ENCODE data around the gene P4HA1. TPM values are rescaled to one million over a fixed set of nuclear protein-coding genes. Genes with fewer than 3 reads are reported as not detected.

The P4HA1 gene
- total RNA-seq, 1 experiment from 2014 or later = 58.5 TPM

GRCh38 chr10:73043319-73043718, 53.3 kb downstream of the P4HA1 start:
- DNase-seq (ENCODE audit: low read depth, low spot score) (no peak), ATAC-seq (no peak)
- intact Hi-C loops (cut with micrococcal nuclease; ENCODE audit: unreplicated experiment) = no loop called here
- BruUV-seq (replicated peaks) = no TSS peak
- H3K36me3 ChIP-seq (ENCODE audit: control insufficient read depth, insufficient read depth, low read length) = peaks cover 20% of the 10 kb centered on the region
- in situ Hi-C loops (cut with HindIII; ENCODE audit: low pct_unique_long_range_greater_than_20kb, low sequenced_read_pairs) = no loop called here
- CTCF ChIA-PET = no interaction called here
- H3K4me3 ChIP-seq (ENCODE audit: low read depth in 2 of 2, low read length in 2 of 2) = no peak overlapping the region
- no peaks in the 10 kb centered on the region for H3K9me3 ChIP-seq (ENCODE audit: control insufficient read depth, insufficient read depth, low read depth, low read length)
- POLR2A ChIA-PET = no interaction called here
- TF ChIP-seq TCF7L2 (IDR thresholded peaks at IDR 0.05; ENCODE audit: low read depth, low read length) (no peak), REST (IDR thresholded peaks at IDR 0.05; ENCODE audit: insufficient read depth in 1 of 2, low read depth in 2 of 2, low read length in 1 of 2) (no peak), POLR2AphosphoS5 (IDR thresholded peaks at IDR 0.05; ENCODE audit: low read depth, low read length) (no peak)
- peaks cover 8% of the 10 kb centered on the region for H3K4me1 ChIP-seq (ENCODE audit: control insufficient read depth, insufficient read depth, low read length)
- H3K27ac ChIP-seq (ENCODE audit: low read length) = no peak overlapping the region
- no peaks in the 10 kb centered on the region for H3K27me3 ChIP-seq (ENCODE audit: control insufficient read depth, insufficient read depth, low read length)

- intact Hi-C loops (cut with micrococcal nuclease; ENCODE audit: unreplicated experiment) = no loop called here
- TF ChIP-seq SIN3A (IDR thresholded peaks at IDR 0.05; ENCODE audit: borderline replicate concordance, insufficient read depth, low read depth, low read length) (no peak), CTCF (IDR thresholded peaks at IDR 0.05) (no peak), REST (IDR thresholded peaks at IDR 0.05; ENCODE audit: insufficient read depth in 1 of 2, low read depth in 2 of 2, low read length in 1 of 2) (no peak), TCF7L2 (IDR thresholded peaks at IDR 0.05; ENCODE audit: low read depth, low read length) (no peak), POLR2AphosphoS5 (IDR thresholded peaks at IDR 0.05; ENCODE audit: low read depth, low read length) (no peak)
- H3K4me3 ChIP-seq (ENCODE audit: low read depth in 2 of 2, low read length in 2 of 2) = no peak overlapping the region
- no peak for DNase-seq (ENCODE audit: low read depth, low spot score)
- H3K36me3 ChIP-seq (ENCODE audit: control insufficient read depth, insufficient read depth, low read length) = peaks cover 20% of the 10 kb centered on the region
- no peak overlapping the region for H3K27ac ChIP-seq (ENCODE audit: low read length)
- in situ Hi-C loops (cut with HindIII; ENCODE audit: low pct_unique_long_range_greater_than_20kb, low sequenced_read_pairs) = no loop called here
- BruUV-seq (replicated peaks) = no TSS peak
- ChIA-PET CTCF (no interaction called here), POLR2A (no interaction called here)
- no peak for ATAC-seq
- H3K4me1 ChIP-seq (ENCODE audit: control insufficient read depth, insufficient read depth, low read length) = peaks cover 8% of the 10 kb centered on the region
- no peaks in the 10 kb centered on the region for H3K27me3 ChIP-seq (ENCODE audit: control insufficient read depth, insufficient read depth, low read length)
- no peaks in the 10 kb centered on the region for H3K9me3 ChIP-seq (ENCODE audit: control insufficient read depth, insufficient read depth, low read depth, low read length)
Measured at GRCh38 chr10:73042130-73042529, 54.5 kb downstream of the P4HA1 start.
